Measurements from ENCODE around the gene HLA-DRB1. TPM values are rescaled to one million over a fixed set of nuclear protein-coding genes. Genes with fewer than 3 reads are reported as not detected.
A peak's percentile ranks its signal among the peaks of the same experiment; 100 is the strongest.

HLA-DRB1 gene
- total RNA-seq, 1 donor from 2014 or later: 4.7 TPM

DNA sequence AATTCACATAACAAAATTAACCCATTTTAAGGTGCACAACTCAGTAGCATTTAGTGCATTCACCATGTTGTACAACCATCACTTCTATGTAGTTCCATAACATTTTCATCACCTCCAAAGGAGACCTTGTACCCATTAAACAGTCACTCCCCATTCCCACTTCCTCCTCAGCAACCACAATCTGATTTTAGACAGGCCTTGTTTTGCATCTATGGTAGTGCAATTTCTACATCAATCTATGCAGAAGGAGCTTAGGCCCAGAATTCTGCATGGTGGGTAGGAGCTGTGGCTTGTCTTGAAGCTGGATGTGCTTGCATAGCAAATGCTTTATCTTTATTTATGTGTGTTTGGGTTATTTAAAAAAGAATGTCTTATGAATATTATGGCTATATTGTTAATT, 34.0 kb upstream of the HLA-DRB1 start:
- no peaks in the 10 kb centered on the region for H3K4me1 Mint-ChIP-seq
- H3K79me2 ChIP-seq (ENCODE audit: low read depth): no peaks in the 10 kb centered on the region

DNA sequence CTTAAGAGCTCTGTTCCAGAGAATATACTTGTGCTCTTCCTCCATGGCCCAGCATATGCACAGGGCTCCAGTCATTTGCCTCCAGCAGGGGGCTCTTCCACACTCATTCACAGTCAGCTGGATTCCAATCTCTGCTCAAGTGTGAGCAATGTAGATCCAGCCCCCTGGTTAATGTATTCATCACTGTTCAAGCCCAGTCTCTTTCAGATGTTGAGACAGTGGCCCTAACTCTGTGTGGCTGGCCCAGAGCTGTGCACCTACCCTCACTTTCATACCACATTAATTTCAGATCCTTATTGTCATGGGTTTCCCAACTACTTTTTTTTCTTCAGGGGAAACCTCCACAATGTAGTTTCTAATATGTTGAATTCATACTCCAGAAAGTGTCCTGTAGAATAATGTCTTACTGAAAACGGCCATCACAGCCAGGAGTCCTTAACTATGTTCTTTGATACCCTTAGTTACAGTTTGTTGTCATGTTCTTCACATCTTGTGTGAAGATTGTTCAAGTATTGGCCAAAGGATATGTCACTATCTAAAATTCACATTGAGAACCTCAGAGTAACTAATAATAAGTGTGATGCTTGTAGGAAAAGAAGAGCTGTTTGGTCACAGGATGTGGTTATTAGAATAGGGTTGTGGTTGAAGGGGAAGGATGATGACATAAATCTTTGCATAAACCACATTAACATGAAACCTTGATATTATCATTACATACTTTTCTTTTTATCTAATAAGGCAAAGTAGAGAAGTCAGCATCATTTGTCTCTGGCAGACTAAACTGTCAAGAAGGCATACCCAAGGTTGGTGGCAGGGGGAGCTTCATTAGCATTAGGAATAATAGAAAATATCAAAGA, 33.1 kb upstream of the HLA-DRB1 start:
- TF ChIP-seq EZH2 (IDR thresholded peaks at IDR 0.05): no peak
- TF ChIP-seq, protein P1, sequence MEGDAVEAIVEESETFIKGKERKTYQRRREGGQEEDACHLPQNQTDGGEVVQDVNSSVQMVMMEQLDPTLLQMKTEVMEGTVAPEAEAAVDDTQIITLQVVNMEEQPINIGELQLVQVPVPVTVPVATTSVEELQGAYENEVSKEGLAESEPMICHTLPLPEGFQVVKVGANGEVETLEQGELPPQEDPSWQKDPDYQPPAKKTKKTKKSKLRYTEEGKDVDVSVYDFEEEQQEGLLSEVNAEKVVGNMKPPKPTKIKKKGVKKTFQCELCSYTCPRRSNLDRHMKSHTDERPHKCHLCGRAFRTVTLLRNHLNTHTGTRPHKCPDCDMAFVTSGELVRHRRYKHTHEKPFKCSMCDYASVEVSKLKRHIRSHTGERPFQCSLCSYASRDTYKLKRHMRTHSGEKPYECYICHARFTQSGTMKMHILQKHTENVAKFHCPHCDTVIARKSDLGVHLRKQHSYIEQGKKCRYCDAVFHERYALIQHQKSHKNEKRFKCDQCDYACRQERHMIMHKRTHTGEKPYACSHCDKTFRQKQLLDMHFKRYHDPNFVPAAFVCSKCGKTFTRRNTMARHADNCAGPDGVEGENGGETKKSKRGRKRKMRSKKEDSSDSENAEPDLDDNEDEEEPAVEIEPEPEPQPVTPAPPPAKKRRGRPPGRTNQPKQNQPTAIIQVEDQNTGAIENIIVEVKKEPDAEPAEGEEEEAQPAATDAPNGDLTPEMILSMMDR (IDR thresholded peaks at IDR 0.05): peak; percentile 81
- Mint-ChIP-seq H3K4me3 (no peak overlapping the region), H3K36me3 (no peaks in the 10 kb centered on the region), H3K27ac (no peak overlapping the region), H3K9me3 (peaks cover 4% of the 10 kb centered on the region), H3K27me3 (ENCODE audit: insufficient read depth, low read depth) (peaks cover 3% of the 10 kb centered on the region), H3K4me1 (no peaks in the 10 kb centered on the region)
- Histone ChIP-seq H3K79me2 (ENCODE audit: low read depth) (no peaks in the 10 kb centered on the region), H3K9me3 (ENCODE audit: low read depth) (no peaks in the 10 kb centered on the region), H2AFZ (replicated peaks) (no peak overlapping the region), H3K9ac (no peak overlapping the region), H4K20me1 (ENCODE audit: low read depth) (no peaks in the 10 kb centered on the region), H3K27me3 (no peaks in the 10 kb centered on the region), H3K4me2 (no peak overlapping the region), H3K4me1 (no peaks in the 10 kb centered on the region), H3K27ac (no peak overlapping the region), H3K36me3 (no peaks in the 10 kb centered on the region), H3F3A (ENCODE audit: low read depth) (no peaks in the 10 kb centered on the region), H3K4me3 (no peak overlapping the region)
- DNase-seq (ENCODE audit: low spot score): peak; percentile 87

More for the DNA sequence above, 34.0 kb upstream of the HLA-DRB1 start:
- Mint-ChIP-seq H3K27me3 (ENCODE audit: insufficient read depth, low read depth) (no peaks in the 10 kb centered on the region), H3K27ac (no peak overlapping the region), H3K9me3 (peaks cover 3% of the 10 kb centered on the region), H3K4me3 (no peak overlapping the region), H3K36me3 (no peaks in the 10 kb centered on the region)
- Histone ChIP-seq H3K27ac (no peak overlapping the region), H2AFZ (replicated peaks) (no peak overlapping the region), H3K27me3 (no peaks in the 10 kb centered on the region), H3K4me3 (no peak overlapping the region), H3K9me3 (ENCODE audit: low read depth) (no peaks in the 10 kb centered on the region), H3K36me3 (no peaks in the 10 kb centered on the region), H3K4me1 (no peaks in the 10 kb centered on the region), H3K4me2 (no peak overlapping the region), H3K9ac (no peak overlapping the region), H3F3A (ENCODE audit: low read depth) (no peaks in the 10 kb centered on the region), H4K20me1 (ENCODE audit: low read depth) (no peaks in the 10 kb centered on the region)
- TF ChIP-seq EZH2 (IDR thresholded peaks at IDR 0.05) (no peak), EZH2phosphoT487 (IDR thresholded peaks at IDR 0.05) (no peak)
- TF ChIP-seq, protein P1 (IDR thresholded peaks at IDR 0.05): no peak
- no peak for DNase-seq (ENCODE audit: low spot score)

DNA sequence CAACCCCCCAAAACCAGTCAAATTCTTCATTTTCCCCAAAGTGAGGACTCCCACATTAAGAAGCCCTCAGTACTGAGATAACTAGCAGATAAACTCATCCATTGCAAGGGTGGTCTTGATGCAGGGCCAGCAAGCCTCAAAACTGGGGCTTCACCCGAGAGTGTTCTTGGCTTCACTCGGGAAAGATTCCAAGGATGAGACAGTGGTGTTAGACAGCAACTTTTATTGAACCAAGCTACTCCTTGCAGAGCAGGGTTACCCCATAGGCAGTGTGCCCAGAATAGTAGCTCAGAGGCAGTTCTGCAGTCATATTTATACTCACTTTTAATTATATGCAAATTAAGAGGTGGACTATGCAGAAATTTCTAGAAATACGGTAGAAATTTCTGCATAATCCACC, 31.7 kb upstream of the HLA-DRB1 start:
- Histone ChIP-seq H3K9ac (no peak overlapping the region), H3K4me2 (no peak overlapping the region), H2AFZ (replicated peaks) (no peak overlapping the region), H3K4me3 (no peak overlapping the region), H4K20me1 (ENCODE audit: low read depth) (no peaks in the 10 kb centered on the region), H3K27ac (no peak overlapping the region), H3K9me3 (ENCODE audit: low read depth) (no peaks in the 10 kb centered on the region), H3F3A (ENCODE audit: low read depth) (no peaks in the 10 kb centered on the region), H3K79me2 (ENCODE audit: low read depth) (no peaks in the 10 kb centered on the region), H3K27me3 (no peaks in the 10 kb centered on the region), H3K36me3 (no peaks in the 10 kb centered on the region), H3K4me1 (no peaks in the 10 kb centered on the region)
- TF ChIP-seq EZH2phosphoT487 (IDR thresholded peaks at IDR 0.05) (no peak), EZH2 (IDR thresholded peaks at IDR 0.05) (no peak)
- TF ChIP-seq, protein P1 (IDR thresholded peaks at IDR 0.05): no peak
- DNase-seq (ENCODE audit: low spot score): no peak
- no peaks in the 10 kb centered on the region for H3K4me1 Mint-ChIP-seq
- peaks cover 5% of the 10 kb centered on the region for H3K9me3 Mint-ChIP-seq
- no peak overlapping the region for H3K4me3 Mint-ChIP-seq
- no peaks in the 10 kb centered on the region for H3K36me3 Mint-ChIP-seq
- no peak overlapping the region for H3K27ac Mint-ChIP-seq
- peaks cover 3% of the 10 kb centered on the region for H3K27me3 Mint-ChIP-seq (ENCODE audit: insufficient read depth, low read depth)

Data from neural progenitor cell (in vitro differentiated cells).